Type B pancreatic cell (in vitro differentiated cells): Measurements from ENCODE around the gene ARHGAP23. TPM values are rescaled to one million over a fixed set of nuclear protein-coding genes. Genes with fewer than 3 reads are reported as not detected.

Experiments
- DNase-seq: peaks from one replicate; pipeline ENCODE4 v3.0.0; 2021; ENCODE audit warnings: mixed read lengths; ENCODE audit not compliant: unreplicated experiment; ENCODE audit errors: extremely low spot score
- H3K27ac Mint-ChIP-seq: 2 replicates; pipeline ENCODE4 v1.8.0; 2021; ENCODE audit warnings: mild to moderate bottlenecking, mixed read lengths
- H3K27me3 Mint-ChIP-seq: 2 replicates; pipeline ENCODE4 v1.8.0; 2021; ENCODE audit warnings: mixed read lengths
- H3K36me3 Mint-ChIP-seq: 2 replicates; pipeline ENCODE4 v1.8.0; 2021; ENCODE audit warnings: mixed read lengths
- H3K4me1 Mint-ChIP-seq: one replicate; pipeline ENCODE4 v1.8.0; 2021; ENCODE audit warnings: mixed read lengths; ENCODE audit not compliant: unreplicated experiment
- H3K4me3 Mint-ChIP-seq: 2 replicates; pipeline ENCODE4 v1.8.0; 2021; ENCODE audit warnings: mild to moderate bottlenecking, mixed read lengths
- H3K9me3 Mint-ChIP-seq: 2 replicates; pipeline ENCODE4 v1.8.0; 2021; ENCODE audit warnings: mixed read lengths
- total RNA-seq: library from RNA; stranded (reverse); gene quantifications from 2 replicates; pipeline ENCODE4 v1.2.1, GENCODE V29; 2021; ENCODE audit warnings: low replicate concordance
- TF ChIP-seq, protein P1 (sequence below): fragments of 200-600 bp; sonication (generic); conservative IDR thresholded peaks from 2 replicates; pipeline ENCODE4 v1.5.0; 2021; ENCODE audit warnings: antibody characterized with exemption, mild to moderate bottlenecking

The ARHGAP23 gene
- total RNA-seq, 1 donor from 2014 or later: 114 TPM

DNA sequence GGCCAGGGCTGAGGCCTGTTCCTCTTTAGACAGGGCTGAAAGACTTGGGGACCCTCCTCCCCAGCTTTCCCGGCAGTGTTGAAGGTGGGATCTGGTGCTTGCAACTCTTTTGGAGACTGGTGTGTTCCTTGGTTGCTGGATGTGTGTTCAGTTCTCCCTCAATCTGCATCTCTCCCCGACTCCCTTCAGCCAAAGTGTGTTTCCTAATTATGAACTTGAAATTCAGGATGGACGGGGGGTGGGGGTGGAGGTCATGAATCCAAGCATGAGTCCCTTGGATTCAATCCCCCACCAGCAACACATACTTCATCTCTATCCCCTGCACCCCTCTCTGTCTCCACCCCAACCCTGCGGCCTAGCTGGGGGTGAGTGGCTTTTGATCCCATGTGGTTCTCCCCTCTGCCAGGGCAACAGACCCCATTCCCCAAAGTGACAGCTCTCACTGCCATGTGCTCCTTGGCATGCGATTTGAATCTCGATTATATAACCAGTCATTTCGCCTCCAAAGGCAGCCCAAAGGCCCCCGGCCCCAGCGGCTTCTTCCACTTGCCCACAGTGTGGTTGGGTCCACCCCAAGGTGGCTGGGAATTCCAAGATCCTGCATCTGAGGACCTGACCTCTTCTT is 1.3 kb downstream of the ARHGAP23 start:
- H3K9me3 Mint-ChIP-seq: no peaks in the 10 kb centered on the region
- H3K27me3 Mint-ChIP-seq: peaks cover 13% of the 10 kb centered on the region
- H3K4me3 Mint-ChIP-seq: peak overlapping the region; percentile 87
- peak overlapping the region; percentile 69 for H3K27ac Mint-ChIP-seq
- DNase-seq: no peak
- TF ChIP-seq, protein P1, sequence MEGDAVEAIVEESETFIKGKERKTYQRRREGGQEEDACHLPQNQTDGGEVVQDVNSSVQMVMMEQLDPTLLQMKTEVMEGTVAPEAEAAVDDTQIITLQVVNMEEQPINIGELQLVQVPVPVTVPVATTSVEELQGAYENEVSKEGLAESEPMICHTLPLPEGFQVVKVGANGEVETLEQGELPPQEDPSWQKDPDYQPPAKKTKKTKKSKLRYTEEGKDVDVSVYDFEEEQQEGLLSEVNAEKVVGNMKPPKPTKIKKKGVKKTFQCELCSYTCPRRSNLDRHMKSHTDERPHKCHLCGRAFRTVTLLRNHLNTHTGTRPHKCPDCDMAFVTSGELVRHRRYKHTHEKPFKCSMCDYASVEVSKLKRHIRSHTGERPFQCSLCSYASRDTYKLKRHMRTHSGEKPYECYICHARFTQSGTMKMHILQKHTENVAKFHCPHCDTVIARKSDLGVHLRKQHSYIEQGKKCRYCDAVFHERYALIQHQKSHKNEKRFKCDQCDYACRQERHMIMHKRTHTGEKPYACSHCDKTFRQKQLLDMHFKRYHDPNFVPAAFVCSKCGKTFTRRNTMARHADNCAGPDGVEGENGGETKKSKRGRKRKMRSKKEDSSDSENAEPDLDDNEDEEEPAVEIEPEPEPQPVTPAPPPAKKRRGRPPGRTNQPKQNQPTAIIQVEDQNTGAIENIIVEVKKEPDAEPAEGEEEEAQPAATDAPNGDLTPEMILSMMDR: no peak
- H3K4me1 Mint-ChIP-seq: peaks cover 44% of the 10 kb centered on the region
- H3K36me3 Mint-ChIP-seq: peaks cover 5% of the 10 kb centered on the region

DNA sequence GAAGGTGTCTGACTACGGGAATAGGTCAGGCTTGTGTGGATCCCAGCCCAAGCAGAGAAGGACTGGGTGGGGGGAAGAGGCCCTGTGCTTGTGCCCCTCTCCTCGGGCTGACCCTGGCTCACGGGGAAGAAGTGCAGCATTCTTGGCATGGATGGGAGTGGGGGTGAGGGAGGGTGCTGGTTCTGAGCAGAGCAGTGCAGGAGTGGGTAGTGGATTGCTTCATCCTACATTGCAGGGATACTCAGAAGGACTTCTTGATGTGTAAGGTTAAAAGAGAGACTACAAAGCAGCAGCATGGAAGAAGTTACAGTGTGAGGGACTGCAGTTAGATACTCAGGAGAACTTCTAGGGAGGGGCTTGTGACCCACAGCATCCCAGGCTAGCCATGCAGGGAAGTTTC is 2.1 kb downstream of the ARHGAP23 start:
- no peaks in the 10 kb centered on the region for H3K9me3 Mint-ChIP-seq
- H3K4me3 Mint-ChIP-seq: peak overlapping the region; percentile 87
- no peak for DNase-seq
- TF ChIP-seq, protein P1: no peak
- H3K4me1 Mint-ChIP-seq: peaks cover 44% of the 10 kb centered on the region
- peaks cover 5% of the 10 kb centered on the region for H3K36me3 Mint-ChIP-seq
- H3K27ac Mint-ChIP-seq: peak overlapping the region; percentile 69
- H3K27me3 Mint-ChIP-seq: peaks cover 8% of the 10 kb centered on the region

DNA sequence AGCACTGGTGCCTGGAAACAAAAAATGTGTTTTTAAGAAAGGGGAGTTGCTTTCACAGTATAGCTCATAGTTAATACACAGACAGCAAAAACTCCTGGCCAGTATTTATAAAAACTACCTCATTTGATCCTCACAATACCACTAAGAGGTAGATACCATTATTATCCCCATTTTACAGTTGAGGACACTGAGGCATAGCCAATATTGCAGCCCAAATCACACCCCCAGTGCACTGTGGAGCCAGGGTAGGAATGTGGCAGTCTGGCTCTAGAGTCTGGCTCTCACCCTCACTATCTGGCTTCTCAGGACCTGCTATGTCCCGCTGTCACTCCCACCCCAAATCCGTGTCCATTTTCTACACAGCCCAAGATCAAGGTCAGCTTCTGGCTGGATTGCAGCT is 2.6 kb downstream of the ARHGAP23 start:
- DNase-seq: no peak
- no peak overlapping the region for H3K27ac Mint-ChIP-seq
- H3K9me3 Mint-ChIP-seq: no peaks in the 10 kb centered on the region
- H3K4me1 Mint-ChIP-seq: peaks cover 42% of the 10 kb centered on the region
- H3K36me3 Mint-ChIP-seq: peaks cover 5% of the 10 kb centered on the region
- peak overlapping the region; percentile 87 for H3K4me3 Mint-ChIP-seq
- peaks cover 8% of the 10 kb centered on the region for H3K27me3 Mint-ChIP-seq
- TF ChIP-seq, protein P1: no peak

DNA sequence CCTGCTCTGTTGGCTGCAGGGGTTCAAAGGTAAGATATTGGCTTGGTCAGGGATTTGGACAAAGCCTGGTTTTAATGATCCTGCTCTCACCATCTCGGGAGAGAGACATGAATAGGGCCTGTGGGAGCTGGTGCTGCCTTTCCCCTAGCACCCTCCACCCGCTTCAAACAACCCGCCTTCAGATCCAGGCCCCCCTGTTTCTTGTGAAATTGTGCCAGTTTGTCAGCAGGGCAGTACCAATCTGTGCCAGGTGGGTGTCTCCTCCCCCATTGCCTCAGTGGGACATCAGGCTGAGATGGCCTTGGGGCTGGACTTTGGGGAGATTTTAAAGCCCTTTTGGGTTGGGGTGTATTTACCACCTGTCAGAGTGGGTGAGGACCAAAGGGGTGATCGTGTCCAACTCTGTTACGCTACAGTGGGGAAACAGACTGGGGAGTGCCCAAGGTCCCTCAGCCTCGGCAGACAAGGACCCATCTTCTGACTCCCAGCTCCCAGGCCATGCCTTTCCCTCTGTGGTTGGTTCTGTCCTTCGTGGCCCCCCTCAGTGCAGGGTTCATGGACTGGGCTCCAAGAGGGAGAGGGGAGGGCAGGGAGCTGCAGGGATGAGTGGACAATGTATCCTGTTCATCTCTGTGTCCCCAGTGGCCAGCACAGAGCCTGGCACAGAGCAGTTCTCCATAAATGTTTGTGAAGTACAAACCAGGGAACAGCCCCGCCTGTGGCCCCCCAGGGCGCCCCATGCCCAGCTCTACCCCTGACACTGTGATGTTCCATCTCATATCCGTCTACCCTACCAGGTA is 3.3 kb downstream of the ARHGAP23 start:
- Mint-ChIP-seq H3K27ac (no peak overlapping the region), H3K4me1 (peaks cover 42% of the 10 kb centered on the region), H3K4me3 (peak overlapping the region; percentile 30), H3K36me3 (peaks cover 5% of the 10 kb centered on the region), H3K27me3 (peaks cover 8% of the 10 kb centered on the region), H3K9me3 (no peaks in the 10 kb centered on the region)
- TF ChIP-seq, protein P1: no peak
- no peak for DNase-seq

DNA sequence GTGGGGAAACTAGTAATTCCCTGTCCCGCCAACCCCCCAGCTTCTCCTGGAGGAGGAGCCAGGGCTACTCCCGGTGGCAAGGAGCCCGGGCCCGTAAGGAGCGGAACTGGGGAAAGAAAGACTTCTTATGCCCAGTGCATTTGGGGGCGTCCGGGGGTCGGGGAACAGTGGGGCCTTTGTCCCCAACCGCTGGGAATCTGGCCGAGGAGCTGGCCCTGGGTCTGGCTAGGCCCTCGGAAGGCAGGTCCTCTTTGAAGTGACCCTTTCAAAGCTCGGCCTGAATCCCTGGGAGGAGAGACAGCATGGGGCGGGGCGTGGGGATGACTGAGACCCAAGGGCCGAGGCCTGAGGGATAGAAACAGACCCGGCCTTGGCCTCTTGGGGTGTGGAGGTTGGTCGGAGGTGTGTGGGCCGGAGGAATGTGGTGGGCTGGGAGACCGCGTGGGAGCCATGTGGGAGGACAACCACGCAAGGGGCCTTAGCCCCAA is 6.0 kb downstream of the ARHGAP23 start:
- TF ChIP-seq, protein P1: no peak
- H3K36me3 Mint-ChIP-seq: peaks cover 7% of the 10 kb centered on the region
- H3K27ac Mint-ChIP-seq: no peak overlapping the region
- DNase-seq: no peak
- H3K27me3 Mint-ChIP-seq: peaks cover 4% of the 10 kb centered on the region
- no peaks in the 10 kb centered on the region for H3K9me3 Mint-ChIP-seq
- no peak overlapping the region for H3K4me3 Mint-ChIP-seq
- H3K4me1 Mint-ChIP-seq: peaks cover 44% of the 10 kb centered on the region
